Endothelial cell of umbilical vein (primary cell): ENCODE results near the gene C1orf116. TPM values are rescaled to one million over a fixed set of nuclear protein-coding genes. Genes with fewer than 3 reads are reported as not detected.

Experiments used
- BruUV-seq: library from RNA; stranded (reverse); fragments of 400-500 nt; replicated peaks from 2 replicates; lab custom pipeline; 2021; lab: Mats Ljungman, UMichigan
- CTCF ChIA-PET: fragments of 300-600, 350-600 bp; sonication (Branson Sonifier 250); formaldehyde crosslinking; loops from one replicate; lab custom pipeline; 2021; ENCODE audit warnings: antibody characterized with exemption, inconsistent platforms; lab: Charles Lee
- POLR2A ChIA-PET: fragments of 300-600, 350-600 bp; sonication (Branson Sonifier 250); formaldehyde crosslinking; loops from one replicate; lab custom pipeline; 2021; ENCODE audit warnings: antibody characterized with exemption, inconsistent platforms; lab: Charles Lee
- DNase-seq: peaks from one replicate; pipeline ENCODE4 v3.0.0-alpha.2; 2011; ENCODE audit warnings: low read depth, low spot score
- FAIRE-seq: peaks from 2 replicates; lab custom pipeline; 2011; peaks lifted over from hg19 to GRCh38; lab: Jason Lieb, UNC
- H2AFZ ChIP-seq: 2 replicates; pipeline ENCODE4 v1.6.0; 2012; ENCODE audit warnings: low read depth, low read length, control low read depth, inconsistent platforms
- H3K27ac ChIP-seq: 2 replicates; pipeline ENCODE4 v1.5.1; 2011; ENCODE audit warnings: low read depth, mild to moderate bottlenecking, control low read depth, low read length, moderate library complexity; ENCODE audit not compliant: insufficient read depth
- H3K27me3 ChIP-seq, 2 experiments: 2 replicates each; pipeline versions ENCODE4 v1.6.0 to v1.6.1; 2011; ENCODE audit warnings: low read length in 2 of 2, mixed read lengths in 1 of 2; ENCODE audit not compliant: control insufficient read depth in 2 of 2, insufficient read depth in 2 of 2
- H3K36me3 ChIP-seq, 2 experiments: 2 replicates in 1 of 2; 3 replicates in 1 of 2; pipeline ENCODE4 v1.5.1; 2011; ENCODE audit warnings: low read length in 2 of 2, mild to moderate bottlenecking in 1 of 2, moderate library complexity in 1 of 2; ENCODE audit not compliant: control insufficient read depth in 2 of 2, insufficient read depth in 2 of 2; ENCODE audit errors: extremely low read depth in 1 of 2
- H3K4me1 ChIP-seq: 3 replicates; pipeline ENCODE4 v1.5.1; 2011; ENCODE audit warnings: mild to moderate bottlenecking, low read length; ENCODE audit not compliant: control insufficient read depth, insufficient read depth; ENCODE audit errors: extremely low read depth
- H3K4me2 ChIP-seq: 2 replicates; pipeline ENCODE4 v1.6.1; 2011; ENCODE audit warnings: low read length, control low read depth, mixed read lengths; ENCODE audit not compliant: insufficient read depth
- H3K4me3 ChIP-seq, 3 experiments: fragments of 200-600 bp in 1 of 3; sonication (generic), shearing (Covaris generic) in 1 of 3; replicated peaks in 1 of 3; 2 replicates each; pipeline ENCODE4 v1.5.1; 2011 to 2016; ENCODE audit warnings: control low read depth in 3 of 3, low read length in 3 of 3, mild to moderate bottlenecking in 2 of 3, inconsistent platforms in 1 of 3, low read depth in 1 of 3, moderate library complexity in 1 of 3; ENCODE audit not compliant: insufficient read depth in 1 of 3
- H3K79me2 ChIP-seq: 2 replicates; pipeline ENCODE4 v1.6.0; 2012; ENCODE audit warnings: low read length, inconsistent platforms; ENCODE audit not compliant: control insufficient read depth, insufficient read depth
- H3K9ac ChIP-seq: replicated peaks from 2 replicates; pipeline ENCODE3; 2011; ENCODE audit warnings: low read length, control low read depth; ENCODE audit not compliant: insufficient read depth; ENCODE audit errors: extremely low read depth
- H3K9me1 ChIP-seq: replicated peaks from 3 replicates; pipeline ENCODE4 v1.6.0; 2011; ENCODE audit warnings: mild to moderate bottlenecking, low read length; ENCODE audit not compliant: control insufficient read depth, insufficient read depth; ENCODE audit errors: extremely low read depth
- H3K9me3 ChIP-seq: replicated peaks from 2 replicates; pipeline ENCODE4 v1.5.1; 2012; ENCODE audit warnings: low read length, inconsistent platforms; ENCODE audit not compliant: control insufficient read depth, insufficient read depth
- H4K20me1 ChIP-seq: replicated peaks from 2 replicates; pipeline ENCODE3; 2011; ENCODE audit warnings: mild to moderate bottlenecking, low read length; ENCODE audit not compliant: control insufficient read depth, insufficient read depth; ENCODE audit errors: extremely low read depth
- CTCF ChIP-seq, 2 donors: IDR thresholded peaks; 1 replicate in 1 of 2; 2 replicates in 1 of 2; pipeline ENCODE4 v1.5.1; 2011; ENCODE audit warnings: low read length in 2 of 2, mild to moderate bottlenecking in 2 of 2, moderate library complexity in 2 of 2, control low read depth in 1 of 2, inconsistent platforms in 1 of 2, low read depth in 1 of 2; ENCODE audit not compliant: insufficient read depth in 1 of 2; ENCODE audit errors: extremely low read depth in 1 of 2
- EZH2 ChIP-seq: IDR thresholded peaks from 2 replicates; pipeline ENCODE4 v1.6.1; 2012; ENCODE audit warnings: borderline replicate concordance, low read depth, mild to moderate bottlenecking, moderate library complexity, low read length, inconsistent platforms; ENCODE audit not compliant: severe bottlenecking
- FOS ChIP-seq: IDR thresholded peaks from 2 replicates; pipeline ENCODE4 v1.6.1; 2011; ENCODE audit warnings: mild to moderate bottlenecking, low read length, moderate library complexity, borderline replicate concordance; ENCODE audit not compliant: insufficient read depth
- JUN ChIP-seq: IDR thresholded peaks from 2 replicates; pipeline ENCODE4 v1.6.1; 2011; ENCODE audit warnings: borderline replicate concordance, low read depth; ENCODE audit not compliant: insufficient read length, insufficient read depth
- MAX ChIP-seq: IDR thresholded peaks from 2 replicates; pipeline ENCODE4 v1.6.1; 2011; ENCODE audit not compliant: insufficient read depth, insufficient read length
- MYC ChIP-seq: IDR thresholded peaks from one replicate; pipeline ENCODE4 v1.6.1; 2011; ENCODE audit warnings: mild to moderate bottlenecking, low read depth, low read length
- POLR2A ChIP-seq: IDR thresholded peaks from 2 replicates; pipeline ENCODE4 v1.6.1; 2012; ENCODE audit warnings: low read depth, mild to moderate bottlenecking, control low read depth, low read length
- POLR2AphosphoS5 ChIP-seq: IDR thresholded peaks from 2 replicates; pipeline ENCODE4 v1.6.1; 2012; ENCODE audit warnings: low read depth, mild to moderate bottlenecking, control low read depth, low read length, moderate library complexity; ENCODE audit not compliant: insufficient read depth
- dilution Hi-C: fragments of 300-500 bp; cut with MboI; formaldehyde crosslinking; loops from one replicate; pipeline ENCODE4 v1.15.0; 2019; ENCODE audit warnings: low sequenced_read_pairs; ENCODE audit not compliant: extremely low pct_ligation_motif_present
- intact Hi-C: fragments of 100-400 bp; cut with micrococcal nuclease; formaldehyde crosslinking; loops from one replicate; pipeline ENCODE4 v1.10.0; 2022
- polyA plus RNA-seq, 4 experiments: library from polyadenylated mRNA; depleted of rRNA in 3 of 4; stranded (reverse) in 3 of 4; unstranded in 1 of 4; fragments of >200 nt; gene quantifications; 2 replicates each; pipeline versions ENCODE4 v1.2.1 to v1.2.3, GENCODE V29; 2011 to 2012; ENCODE audit warnings: missing spikeins in 1 of 4
- total RNA-seq: library from RNA; stranded (reverse); gene quantifications from 2 replicates; pipeline ENCODE4 v1.2.3, GENCODE V29; 2021

C1orf116 gene
- total and polyA plus RNA-seq, 2 donors (not counting 3 experiments of a cell fraction or from before 2014, with no cell fraction given) = 0.07 TPM; not detected in 1

GRCh38 chr1:207079706-207080241, 47.2 kb upstream of the C1orf116 start:
- TF ChIP-seq EZH2 (no peak), FOS (no peak), CTCF (IDR thresholded peaks at IDR 0.05; ENCODE audit: extremely low read depth in 1 of 2, insufficient read depth in 1 of 2, low read depth in 1 of 2, low read length in 2 of 2) (no peak), MAX (no peak), MYC (no peak), JUN (no peak), POLR2AphosphoS5 (no peak), POLR2A (no peak)
- Histone ChIP-seq H3K27me3 (peaks cover 4 to 5% of the 10 kb centered on the region in 2 experiments), H3K36me3 (no peaks in the 10 kb centered on the region), H4K20me1 (no peaks in the 10 kb centered on the region), H3K9ac (no peak overlapping the region), H2AFZ (no peak overlapping the region), H3K27ac (no peak overlapping the region), H3K4me3 (no peak overlapping the region), H3K4me2 (no peak overlapping the region), H3K79me2 (no peaks in the 10 kb centered on the region), H3K9me3 (no peaks in the 10 kb centered on the region), H3K4me1 (no peaks in the 10 kb centered on the region), H3K9me1 (no peaks in the 10 kb centered on the region)
- dilution Hi-C loops = no loop called here
- no peak for FAIRE-seq
- CTCF ChIA-PET = interaction anchor here (0.7 to 2.4 kb wide), 13 partner anchors 9 to 420 kb away, joined by 3 to 17 read pairs (median 4); partner anchors contain the start of genes C4BPB and CD55
- POLR2A ChIA-PET = no interaction called here
- intact Hi-C loops = no loop called here
- no peak for DNase-seq
- no TSS peak for BruUV-seq
